ENCODE measurements around the gene HK3.

Gene HK3

GRCh38 chr5:176831425-176831824, 67.7 kb downstream of the HK3 start:
- no peak for TF ChIP-seq CTCF (IDR thresholded peaks at IDR 0.05; ENCODE audit: borderline replicate concordance, control extremely low read depth, extremely low read depth, insufficient read depth, missing control alignments)
- in situ Hi-C loops (cut with MboI; ENCODE audit: low sequenced_read_pairs, unreplicated experiment): no loop called here
- DNase-seq (ENCODE audit: low spot score): no peak

GRCh38 chr5:176830995-176831423, 68.1 kb downstream of the HK3 start:
- DNase-seq (ENCODE audit: low spot score): no peak
- TF ChIP-seq CTCF (IDR thresholded peaks at IDR 0.05; ENCODE audit: borderline replicate concordance, control extremely low read depth, extremely low read depth, insufficient read depth, missing control alignments): no peak
- in situ Hi-C loops (cut with MboI; ENCODE audit: low sequenced_read_pairs, unreplicated experiment): no loop called here

Measured in GM13976 (cell line).